Lower leg skin (tissue), 4 donors: Measurements from ENCODE around the gene KATNA1. TPM values are rescaled to one million over a fixed set of nuclear protein-coding genes. Genes with fewer than 3 reads are reported as not detected.

Experiments used
- DNase-seq, 2 donors: peaks; one replicate each; pipeline ENCODE4 v3.0.0-alpha.2; 2019; ENCODE audit warnings: low spot score in 2 of 2
- H3K4me3 ChIP-seq: fragments of 200-600 bp; sonication (generic); 2 replicates; pipeline ENCODE4 v1.5.1; 2017; ENCODE audit warnings: mild to moderate bottlenecking, low read depth; ENCODE audit not compliant: poor library complexity, severe bottlenecking
- POLR2A ChIP-seq, 2 donors: fragments of 450-650 bp; IDR thresholded peaks; one replicate each; pipeline ENCODE4 v1.6.1; 2016 to 2017; ENCODE audit warnings: antibody characterized with exemption in 2 of 2, mild to moderate bottlenecking in 1 of 2, moderate library complexity in 1 of 2
- WGBS, 2 donors: methylation state at CpG; one replicate each; pipeline ENCODE4 v1.1.5; 2018; 5-methylcytosine and 5-hydroxymethylcytosine counted together
- intact Hi-C: fragments of 100-400 bp; cut with DNase I; formaldehyde crosslinking; loops from one replicate; pipeline ENCODE4 v1.15.0; 2023; ENCODE audit warnings: low total_unique reads
- total RNA-seq, 4 donors: library from RNA; depleted of rRNA; stranded (reverse); fragments of >200 nt; gene quantifications; one replicate each; pipeline ENCODE4 v1.1.0, GENCODE V29; 2016
- TF ChIP-seq, protein P1 (sequence below), 3 donors: fragments of 450-650 bp; IDR thresholded peaks; one replicate each; pipeline ENCODE4 v1.5.1; 2016; ENCODE audit warnings: antibody characterized with exemption in 3 of 3, mild to moderate bottlenecking in 3 of 3, moderate library complexity in 2 of 3

KATNA1 gene
- total RNA-seq, 4 donors from 2014 or later: 19.2 to 25.7 (median 23.3) TPM

DNA sequence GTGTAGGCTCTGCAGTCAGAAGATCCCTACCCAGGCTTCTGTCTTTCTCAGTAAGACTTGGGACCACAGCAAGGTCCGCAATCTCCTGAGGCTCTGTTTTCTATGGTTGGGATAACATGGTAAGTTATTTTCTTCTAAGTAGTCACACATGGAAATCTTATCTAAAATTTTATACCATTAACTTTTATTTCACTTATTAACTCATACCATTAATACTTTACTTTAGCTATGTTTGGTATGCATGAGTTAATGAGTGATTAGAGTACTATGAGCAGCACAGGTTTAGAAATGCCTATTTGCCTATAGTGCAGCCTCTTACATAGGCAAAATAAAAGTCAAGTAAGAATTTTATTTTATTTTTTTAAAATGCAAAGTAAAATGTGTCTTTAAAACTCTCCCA lies 55.1 kb downstream of the KATNA1 start:
- WGBS, 2 donors: 93 to 100% methylated on average over 1 of the region's 1 CpG
- H3K4me3 ChIP-seq: no peak overlapping the region
- intact Hi-C loops: no loop called here
- DNase-seq: no peak
- no peak for TF ChIP-seq POLR2A (IDR thresholded peaks at IDR 0.05)
- TF ChIP-seq, protein P1, sequence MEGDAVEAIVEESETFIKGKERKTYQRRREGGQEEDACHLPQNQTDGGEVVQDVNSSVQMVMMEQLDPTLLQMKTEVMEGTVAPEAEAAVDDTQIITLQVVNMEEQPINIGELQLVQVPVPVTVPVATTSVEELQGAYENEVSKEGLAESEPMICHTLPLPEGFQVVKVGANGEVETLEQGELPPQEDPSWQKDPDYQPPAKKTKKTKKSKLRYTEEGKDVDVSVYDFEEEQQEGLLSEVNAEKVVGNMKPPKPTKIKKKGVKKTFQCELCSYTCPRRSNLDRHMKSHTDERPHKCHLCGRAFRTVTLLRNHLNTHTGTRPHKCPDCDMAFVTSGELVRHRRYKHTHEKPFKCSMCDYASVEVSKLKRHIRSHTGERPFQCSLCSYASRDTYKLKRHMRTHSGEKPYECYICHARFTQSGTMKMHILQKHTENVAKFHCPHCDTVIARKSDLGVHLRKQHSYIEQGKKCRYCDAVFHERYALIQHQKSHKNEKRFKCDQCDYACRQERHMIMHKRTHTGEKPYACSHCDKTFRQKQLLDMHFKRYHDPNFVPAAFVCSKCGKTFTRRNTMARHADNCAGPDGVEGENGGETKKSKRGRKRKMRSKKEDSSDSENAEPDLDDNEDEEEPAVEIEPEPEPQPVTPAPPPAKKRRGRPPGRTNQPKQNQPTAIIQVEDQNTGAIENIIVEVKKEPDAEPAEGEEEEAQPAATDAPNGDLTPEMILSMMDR (IDR thresholded peaks at IDR 0.05): no peak

DNA sequence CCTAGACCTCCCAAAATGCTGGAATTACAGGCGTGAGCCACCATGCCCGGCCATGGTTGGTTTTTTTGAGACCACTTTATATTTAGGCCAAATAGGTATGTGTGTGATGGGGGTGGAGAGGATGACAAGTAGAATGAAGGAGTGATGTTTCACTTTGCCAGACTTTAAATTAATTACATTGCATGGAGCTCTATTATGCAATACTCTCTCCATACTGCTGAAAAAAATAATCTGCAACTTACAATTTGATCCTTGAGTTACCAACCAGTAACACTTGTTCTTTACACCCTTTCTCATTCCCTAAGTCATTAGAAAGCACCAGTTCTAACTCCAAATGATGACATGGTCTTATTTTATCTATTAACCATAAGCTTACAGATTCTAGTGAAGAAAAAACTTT lies 55.5 kb downstream of the KATNA1 start:
- DNase-seq: no peak
- TF ChIP-seq, protein P1 (IDR thresholded peaks at IDR 0.05): no peak
- TF ChIP-seq POLR2A (IDR thresholded peaks at IDR 0.05): no peak
- WGBS, 2 donors: 96 to 98% methylated on average over 2 of the region's 2 CpGs
- no peak overlapping the region for H3K4me3 ChIP-seq
- intact Hi-C loops: no loop called here

DNA sequence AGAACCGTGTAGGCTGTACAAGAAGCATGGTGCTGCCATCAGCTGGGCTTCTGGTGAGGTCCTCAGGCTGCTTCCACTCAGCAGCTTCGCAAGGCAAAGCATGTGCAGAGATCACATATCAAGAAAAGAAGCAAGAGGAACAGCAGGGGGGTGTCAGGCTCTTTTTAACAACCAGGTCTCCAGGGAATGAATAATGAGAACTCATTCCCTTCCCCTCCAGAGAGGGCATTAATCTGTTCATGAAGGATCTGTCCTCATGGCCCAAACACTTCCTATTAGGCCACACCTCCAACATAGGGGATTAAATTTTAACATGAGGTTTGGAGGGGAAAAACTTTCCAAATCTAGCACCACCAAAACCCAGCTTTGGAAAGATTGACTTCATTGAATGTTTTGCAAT lies 62.4 kb downstream of the KATNA1 start:
- intact Hi-C loops: no loop called here
- DNase-seq: no peak
- H3K4me3 ChIP-seq: no peak overlapping the region
- WGBS, 2 donors: 92 to 94% methylated on average over 2 of the region's 2 CpGs
- TF ChIP-seq POLR2A (IDR thresholded peaks at IDR 0.05): no peak
- TF ChIP-seq, protein P1 (IDR thresholded peaks at IDR 0.05): no peak

DNA sequence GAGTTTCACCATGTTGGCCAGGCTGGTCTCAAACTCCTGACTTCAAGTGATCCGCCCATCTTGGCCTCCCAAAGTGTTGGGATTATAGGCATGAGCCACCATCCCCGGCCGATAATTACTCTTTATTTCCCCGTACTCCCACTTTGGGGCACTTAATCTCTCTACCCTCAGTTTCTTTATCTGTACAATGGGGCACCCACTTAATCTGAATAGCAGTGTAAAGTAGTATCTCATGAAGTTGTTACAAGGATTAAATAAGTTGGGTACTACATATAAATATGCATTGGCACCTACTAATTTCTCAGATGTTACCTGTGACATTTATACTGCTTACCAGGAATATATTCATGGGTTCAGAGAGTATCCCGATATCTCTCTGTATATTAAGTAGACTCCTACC lies 67.2 kb downstream of the KATNA1 start:
- intact Hi-C loops: no loop called here
- 97% methylated on average over 5 of the region's 5 CpGs for WGBS, 2 donors
- TF ChIP-seq, protein P1 (IDR thresholded peaks at IDR 0.05): no peak
- TF ChIP-seq POLR2A (IDR thresholded peaks at IDR 0.05): no peak
- no peak overlapping the region for H3K4me3 ChIP-seq
- no peak for DNase-seq

DNA sequence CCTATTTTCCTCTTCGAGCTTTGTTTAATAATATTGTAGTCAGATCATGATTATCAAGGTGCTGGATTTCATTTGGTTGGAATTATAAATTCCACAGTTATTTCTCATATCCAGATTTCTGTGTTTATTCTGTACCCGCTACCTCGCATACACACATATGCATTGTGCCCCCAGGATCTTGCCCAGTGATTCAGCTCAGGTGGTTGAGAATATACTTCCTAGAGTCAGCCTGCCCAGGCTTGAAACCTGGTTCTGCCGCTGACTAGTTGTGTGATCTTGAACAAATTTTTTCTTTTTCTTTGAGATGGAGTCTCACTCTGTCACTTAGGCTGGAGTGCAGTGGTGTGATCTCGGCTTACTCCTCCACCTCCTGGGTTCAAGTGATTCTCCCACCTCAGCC lies 67.6 kb downstream of the KATNA1 start:
- no peak overlapping the region for H3K4me3 ChIP-seq
- intact Hi-C loops: no loop called here
- TF ChIP-seq, protein P1 (IDR thresholded peaks at IDR 0.05): no peak
- TF ChIP-seq POLR2A (IDR thresholded peaks at IDR 0.05): no peak
- WGBS, 2 donors: 88 to 89% methylated on average over 5 of the region's 5 CpGs
- no peak for DNase-seq

DNA sequence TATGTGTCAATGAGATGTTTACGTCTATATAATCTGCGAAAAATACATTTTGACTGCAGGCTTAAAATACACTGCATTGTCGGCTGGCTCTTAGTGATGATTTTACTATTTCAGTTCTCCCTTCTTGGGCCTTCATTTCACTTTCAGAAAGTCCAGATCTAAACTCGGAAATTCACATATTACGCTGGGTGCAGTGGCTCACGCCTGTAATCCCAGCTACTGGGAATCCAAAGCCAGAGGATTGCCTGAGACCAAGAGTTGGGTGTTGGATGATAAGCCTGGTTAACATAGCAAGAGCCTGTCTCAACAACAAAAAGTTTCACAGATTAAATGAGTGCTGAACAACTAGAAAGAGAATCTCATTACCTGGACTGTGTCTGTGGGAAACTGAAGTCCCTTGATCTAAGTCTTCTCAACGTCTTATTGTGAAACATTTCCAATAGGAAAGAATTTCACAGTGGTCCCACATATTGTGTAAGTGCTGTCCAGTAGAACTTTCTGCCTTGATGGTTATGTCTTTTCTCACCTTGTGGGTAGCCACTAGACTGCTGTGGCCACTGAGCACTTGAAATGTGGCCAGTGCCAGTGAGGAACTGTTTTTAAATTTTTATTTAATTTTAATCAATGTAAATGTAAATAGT lies 80.4 kb downstream of the KATNA1 start:
- no peak overlapping the region for H3K4me3 ChIP-seq
- TF ChIP-seq, protein P1 (IDR thresholded peaks at IDR 0.05): no peak
- TF ChIP-seq POLR2A (IDR thresholded peaks at IDR 0.05): no peak
- 87 to 90% methylated on average over 7 of the region's 7 CpGs for WGBS, 2 donors
- DNase-seq: no peak
- intact Hi-C loops: no loop called here
